NCI-H1092 treated with DMSO at 0.1 percent for 48 hours (cell line): ENCODE data around the gene CAPN5.

Experiments
- DNase-seq: peaks from one replicate; lab custom pipeline; 2025; lab: John Stamatoyannopoulos, UW

Gene CAPN5

DNA sequence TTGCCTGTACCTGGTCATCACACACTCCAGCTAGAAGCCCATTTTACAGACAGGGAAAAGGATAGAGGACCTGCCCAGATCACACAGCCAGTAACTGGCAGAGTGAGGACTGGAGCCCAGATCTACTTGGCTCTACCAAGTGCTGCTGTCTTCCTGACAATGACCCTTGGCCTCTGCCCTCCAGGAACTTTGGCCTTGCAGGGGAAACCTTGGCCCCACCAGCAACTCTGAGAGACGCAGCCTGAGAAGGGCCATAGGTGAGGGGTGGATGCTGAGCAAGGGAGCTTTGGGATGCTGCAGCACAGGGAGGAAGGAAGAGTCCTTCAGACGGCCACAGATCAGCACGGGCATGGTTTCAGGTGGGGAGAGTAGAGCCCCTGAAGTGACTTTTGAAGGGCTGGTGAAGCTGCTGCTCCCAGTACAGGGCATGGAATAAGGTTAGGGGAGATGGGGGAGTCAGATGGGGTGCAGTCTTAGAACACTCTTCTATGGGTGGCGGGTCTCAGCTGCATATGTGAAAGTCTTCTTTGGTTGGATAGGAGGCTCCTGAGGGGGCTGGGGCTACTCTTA lies 2.0 kb upstream of the CAPN5 start:
- DNase-seq: no peak

DNA sequence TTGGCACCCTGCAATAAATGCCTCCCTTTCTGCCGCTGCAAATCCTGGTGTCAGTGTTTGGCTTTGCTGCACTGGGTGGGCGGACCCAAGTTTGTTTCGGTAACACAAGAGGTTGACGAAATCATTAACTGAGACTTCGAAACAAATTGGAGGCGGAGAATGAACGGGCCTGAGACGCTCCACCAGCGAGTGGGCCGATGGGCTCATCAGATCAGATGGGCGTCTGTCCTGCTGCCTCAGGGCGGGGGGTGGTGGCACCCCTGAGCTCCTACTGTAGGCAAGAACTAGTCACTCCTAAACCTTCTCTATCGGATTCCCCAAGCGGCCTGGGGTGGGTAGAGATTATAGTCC lies 918 bp upstream of the CAPN5 start:
- DNase-seq: no peak

GRCh38 chr11:77067861-77068443 lies 1.2 kb downstream of the CAPN5 start:
- no peak for DNase-seq

- DNase-seq: no peak
These were observed 1.9 kb downstream of the CAPN5 start for GRCh38 chr11:77068457-77069335.

GRCh38 chr11:77069336-77069968 lies 2.7 kb downstream of the CAPN5 start:
- peak; percentile 21 for DNase-seq

DNA sequence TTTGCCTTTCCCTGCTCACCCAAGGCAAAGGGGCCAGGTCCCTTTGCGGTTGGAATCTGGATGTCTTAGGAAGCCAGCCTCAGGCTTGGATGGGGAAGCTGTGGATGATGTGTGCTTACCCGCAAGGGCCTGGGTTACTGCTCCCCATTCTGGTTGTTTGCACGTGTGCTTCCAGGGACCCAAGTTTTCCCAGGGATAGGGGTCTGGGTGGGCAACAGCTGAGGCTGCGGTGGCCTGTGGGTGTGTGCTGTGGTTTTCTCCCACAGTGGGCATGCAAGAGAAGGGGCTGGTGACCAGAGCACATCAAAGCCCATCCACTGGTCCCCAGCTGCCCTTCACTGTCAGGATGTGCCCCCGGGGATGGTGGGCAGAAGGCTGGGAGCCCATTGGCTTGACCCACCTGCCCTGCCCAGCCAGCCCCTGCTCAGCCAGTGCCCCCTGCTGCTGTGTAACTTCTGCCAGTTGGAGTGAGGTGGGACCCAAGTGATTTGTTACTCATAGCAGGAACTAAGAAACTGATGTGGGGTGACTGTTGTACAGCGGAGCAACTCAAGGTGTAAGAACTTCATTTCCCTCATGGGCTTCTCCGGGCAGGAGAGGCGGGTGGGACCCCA lies 3.3 kb downstream of the CAPN5 start:
- DNase-seq: no peak

- DNase-seq: no peak
These were observed 4.3 kb downstream of the CAPN5 start for GRCh38 chr11:77071077-77071476.

DNA sequence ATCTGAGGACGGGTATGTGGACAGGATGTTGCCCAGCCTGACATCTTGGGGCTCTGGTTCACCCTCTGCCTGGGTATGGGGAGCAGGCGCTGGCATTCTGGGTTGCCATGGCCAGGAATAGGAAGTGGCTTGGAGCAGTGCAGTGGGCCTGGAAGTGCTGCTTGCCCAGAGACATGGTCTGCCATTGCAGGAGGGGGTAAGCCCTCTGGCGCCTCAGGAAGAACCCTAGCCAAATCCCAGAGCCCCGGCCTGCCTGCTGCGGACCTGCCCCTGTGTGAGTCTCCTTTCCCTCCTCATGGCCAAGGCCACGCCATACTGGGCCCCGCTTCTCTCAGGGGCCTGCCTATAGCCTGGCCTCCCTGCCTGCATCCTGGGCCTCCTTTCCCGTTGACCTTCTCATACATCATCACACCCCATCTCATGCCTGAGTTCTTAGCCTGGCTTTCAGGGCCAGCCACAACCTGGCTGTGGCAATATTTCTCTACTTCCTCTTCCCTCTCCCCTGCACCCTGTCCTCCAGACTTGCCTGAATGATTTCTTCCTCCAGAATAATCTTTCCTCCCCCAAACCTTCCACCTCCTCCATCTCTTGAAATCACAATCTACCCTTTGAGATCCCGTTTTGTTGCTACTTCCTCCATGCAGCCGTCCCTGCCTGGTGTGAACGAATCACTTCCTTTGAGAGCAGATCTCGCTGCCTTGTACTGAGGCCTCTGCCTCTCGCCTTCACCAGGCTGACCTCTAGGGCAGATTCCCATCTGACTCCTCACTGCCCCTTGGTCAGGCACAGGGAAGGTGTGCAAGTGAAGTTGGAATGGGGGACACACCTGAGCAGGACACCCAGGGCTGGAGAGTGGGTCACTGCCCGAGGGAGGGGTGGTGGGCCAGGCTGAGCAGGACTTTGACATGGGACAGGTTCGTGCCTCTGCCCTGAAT lies 5.2 kb downstream of the CAPN5 start:
- no peak for DNase-seq

DNA sequence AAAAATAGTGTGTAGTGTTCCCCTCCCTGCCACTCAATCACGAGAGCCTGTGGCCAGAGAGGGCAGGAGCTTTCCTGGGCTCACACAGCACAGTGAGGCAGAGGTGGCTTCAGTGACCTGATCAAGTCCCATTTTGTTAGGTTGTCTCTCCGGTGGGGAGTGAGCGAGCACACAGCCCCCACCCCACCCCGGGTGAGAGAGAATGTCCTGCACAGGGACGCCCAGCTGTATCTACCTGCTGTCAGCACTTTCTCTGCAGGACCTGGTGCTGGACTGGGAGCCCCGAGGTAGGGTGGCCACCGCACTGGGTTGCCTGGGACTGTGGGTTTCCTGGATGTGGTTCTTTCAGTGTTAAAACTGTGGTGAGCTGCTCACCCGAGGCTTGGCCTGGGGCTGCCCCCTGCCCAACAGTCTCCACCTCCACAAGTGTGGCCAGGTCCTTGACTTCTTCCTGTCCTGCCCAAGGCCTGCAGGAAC lies 6.1 kb downstream of the CAPN5 start:
- DNase-seq: no peak

- no peak for DNase-seq
These were observed 6.7 kb downstream of the CAPN5 start for GRCh38 chr11:77073328-77074001.

DNA sequence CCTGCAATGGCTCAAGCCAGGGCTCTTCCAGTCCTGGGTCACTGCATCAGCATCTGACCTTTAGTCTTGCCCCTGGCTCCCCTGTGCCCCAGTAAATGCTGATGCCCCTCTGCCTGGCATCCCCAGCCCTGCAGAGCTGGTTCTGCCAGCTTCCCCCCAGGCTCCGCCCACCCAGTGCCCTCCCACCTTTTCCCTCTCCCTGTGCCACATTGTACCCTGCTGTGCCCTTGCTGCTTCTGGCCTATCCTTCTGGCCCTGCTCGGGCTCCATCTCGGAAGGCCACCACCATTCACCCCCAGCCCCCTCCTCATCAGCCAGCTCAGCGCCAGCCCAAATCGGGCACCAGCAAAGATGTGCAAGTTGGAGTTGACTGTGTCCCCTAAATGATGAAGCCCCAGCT lies 7.4 kb downstream of the CAPN5 start:
- no peak for DNase-seq

DNA sequence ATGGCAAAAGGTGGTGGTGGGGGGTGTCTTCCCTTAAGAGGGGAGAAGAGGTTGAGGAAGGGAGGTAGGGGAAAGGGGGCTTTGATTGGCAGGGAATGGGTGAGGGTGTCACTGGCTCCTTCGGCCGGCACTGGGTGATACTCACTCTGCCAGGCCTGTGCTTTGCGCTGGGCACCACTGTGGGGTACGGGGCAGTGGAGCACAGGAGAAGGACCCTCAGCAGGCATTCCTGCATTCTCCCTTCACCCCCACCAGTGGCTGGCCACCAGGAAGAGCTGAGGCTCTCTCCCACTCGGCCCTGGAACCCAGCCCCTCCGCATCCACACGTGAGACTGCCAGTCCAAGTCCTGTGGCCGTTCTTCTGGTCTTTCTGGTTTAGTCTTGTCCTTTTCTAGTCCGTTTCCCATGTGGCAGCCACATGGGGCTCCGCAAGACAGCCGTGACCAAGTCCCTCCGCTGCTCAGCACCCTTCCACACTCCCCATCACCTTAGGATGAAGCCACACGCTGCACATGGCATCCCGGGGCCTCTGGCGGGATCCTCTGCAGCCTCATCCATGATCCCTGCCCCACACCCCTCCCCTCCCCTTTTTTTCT lies 8.0 kb downstream of the CAPN5 start:
- DNase-seq: no peak

- no peak for DNase-seq
These were observed 8.7 kb downstream of the CAPN5 start for GRCh38 chr11:77075425-77075905.

DNA sequence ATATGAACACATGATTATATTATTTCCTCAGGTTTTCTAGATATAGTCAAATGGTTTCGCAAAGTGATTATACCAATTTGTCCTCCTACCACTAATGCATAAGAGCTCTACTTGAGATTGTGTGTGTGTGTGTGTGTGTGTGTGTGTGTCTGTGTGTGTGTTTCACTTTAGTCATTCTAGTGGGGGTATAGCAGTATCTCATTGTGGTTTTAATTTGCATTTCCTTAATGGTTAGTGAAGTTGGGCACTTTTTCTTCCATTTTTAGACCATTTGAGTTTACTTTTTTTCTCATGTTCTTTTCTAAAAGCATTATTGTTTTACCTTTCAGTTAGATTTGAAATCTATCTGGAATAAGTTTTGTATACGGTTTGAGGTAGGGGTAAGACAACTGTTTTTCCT lies 12.9 kb downstream of the CAPN5 start:
- DNase-seq: no peak

- no peak for DNase-seq
These were observed 14.0 kb downstream of the CAPN5 start for GRCh38 chr11:77080643-77081210.

GRCh38 chr11:77081381-77081851 lies 14.6 kb downstream of the CAPN5 start:
- DNase-seq: no peak

DNA sequence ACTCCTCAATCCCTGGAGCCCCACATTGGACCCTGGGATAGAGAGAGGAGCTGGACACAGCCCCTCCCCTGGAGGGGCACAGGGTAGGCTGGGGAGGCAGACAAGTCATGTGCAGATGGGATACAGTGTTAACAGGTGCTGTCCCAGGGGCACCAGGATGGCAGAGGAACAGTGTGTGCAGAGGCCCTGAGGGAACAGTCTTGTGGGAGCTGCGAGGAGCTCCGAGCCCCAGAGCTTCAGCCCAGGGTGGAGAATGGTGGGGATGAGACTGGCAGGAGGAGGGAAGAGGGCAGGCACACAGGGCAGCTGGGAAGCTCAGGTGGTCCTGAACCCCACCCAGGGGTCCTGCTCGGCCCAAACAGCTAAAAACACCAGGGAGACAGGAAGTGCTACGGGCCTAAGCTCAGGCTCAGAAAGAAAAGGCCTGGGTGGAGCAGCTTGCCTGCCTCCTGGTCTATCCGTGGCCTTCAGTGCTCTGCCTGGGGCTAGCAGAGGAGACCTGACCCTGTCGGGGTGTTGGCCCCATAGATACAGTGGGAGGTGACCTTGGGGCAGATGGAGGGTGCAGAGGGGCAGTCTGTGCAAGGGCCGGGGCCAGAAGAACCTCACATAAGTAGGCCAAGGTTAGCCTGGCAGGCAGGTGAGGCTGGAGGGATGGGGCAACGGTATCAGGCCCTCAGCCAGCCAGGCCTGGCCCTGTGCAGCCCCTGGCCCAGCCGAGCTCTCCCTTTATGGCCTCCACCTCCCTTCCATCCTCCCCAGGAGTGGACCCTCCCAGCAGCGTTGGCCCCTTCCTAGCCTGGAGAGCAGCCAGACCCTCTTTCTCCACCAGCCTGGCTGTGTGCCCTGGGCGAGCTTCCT lies 15.4 kb downstream of the CAPN5 start:
- no peak for DNase-seq

- no peak for DNase-seq
These were observed 16.2 kb downstream of the CAPN5 start for GRCh38 chr11:77082838-77083565.
